HL-60 (cell line): ENCODE data around the gene TIMM8A.
"Not testable (repeated sequence)": the region's sequence is repeated elsewhere in the genome, so short reads cannot be mapped to it uniquely, and the experiment has no call there.

Source experiments
- POLR2AphosphoS5 ChIP-seq: IDR thresholded peaks from 2 replicates; pipeline ENCODE4 v1.6.1; 2012; ENCODE audit warnings: low read depth
- SPI1 ChIP-seq: IDR thresholded peaks from 2 replicates; pipeline ENCODE4 v1.6.1; 2012; ENCODE audit warnings: low read depth, mild to moderate bottlenecking, borderline replicate concordance
- TF ChIP-seq, protein P1 (sequence below): IDR thresholded peaks from one replicate; pipeline ENCODE4 v1.5.1; 2011; ENCODE audit warnings: low read length, control low read depth, inconsistent platforms; ENCODE audit not compliant: insufficient read depth
- TF ChIP-seq, protein P2 (sequence below): IDR thresholded peaks from 2 replicates; pipeline ENCODE4 v1.6.1; 2012; ENCODE audit warnings: low read depth; ENCODE audit not compliant: insufficient replicate concordance

DNA sequence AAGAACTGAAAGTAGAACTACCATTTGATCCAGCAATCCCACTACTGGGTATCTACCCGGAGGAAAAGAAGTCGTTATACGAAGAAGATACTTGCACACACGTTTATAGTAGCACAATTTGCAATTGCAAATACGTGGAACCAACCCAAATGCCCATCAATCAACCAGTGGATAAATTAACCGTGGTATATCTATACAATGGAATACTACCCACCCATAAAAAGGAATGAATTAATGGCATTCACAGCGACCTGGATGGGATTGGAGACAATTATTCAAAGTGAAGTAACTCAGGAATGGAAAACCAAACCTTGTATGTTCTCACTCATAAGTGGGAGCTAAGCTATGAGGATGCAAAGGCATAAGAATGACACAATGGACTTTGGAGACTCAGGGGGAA is 14.2 kb downstream of the TIMM8A start:
- TF ChIP-seq, protein P1, sequence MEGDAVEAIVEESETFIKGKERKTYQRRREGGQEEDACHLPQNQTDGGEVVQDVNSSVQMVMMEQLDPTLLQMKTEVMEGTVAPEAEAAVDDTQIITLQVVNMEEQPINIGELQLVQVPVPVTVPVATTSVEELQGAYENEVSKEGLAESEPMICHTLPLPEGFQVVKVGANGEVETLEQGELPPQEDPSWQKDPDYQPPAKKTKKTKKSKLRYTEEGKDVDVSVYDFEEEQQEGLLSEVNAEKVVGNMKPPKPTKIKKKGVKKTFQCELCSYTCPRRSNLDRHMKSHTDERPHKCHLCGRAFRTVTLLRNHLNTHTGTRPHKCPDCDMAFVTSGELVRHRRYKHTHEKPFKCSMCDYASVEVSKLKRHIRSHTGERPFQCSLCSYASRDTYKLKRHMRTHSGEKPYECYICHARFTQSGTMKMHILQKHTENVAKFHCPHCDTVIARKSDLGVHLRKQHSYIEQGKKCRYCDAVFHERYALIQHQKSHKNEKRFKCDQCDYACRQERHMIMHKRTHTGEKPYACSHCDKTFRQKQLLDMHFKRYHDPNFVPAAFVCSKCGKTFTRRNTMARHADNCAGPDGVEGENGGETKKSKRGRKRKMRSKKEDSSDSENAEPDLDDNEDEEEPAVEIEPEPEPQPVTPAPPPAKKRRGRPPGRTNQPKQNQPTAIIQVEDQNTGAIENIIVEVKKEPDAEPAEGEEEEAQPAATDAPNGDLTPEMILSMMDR: not testable (repeated sequence)
- TF ChIP-seq, protein P2, sequence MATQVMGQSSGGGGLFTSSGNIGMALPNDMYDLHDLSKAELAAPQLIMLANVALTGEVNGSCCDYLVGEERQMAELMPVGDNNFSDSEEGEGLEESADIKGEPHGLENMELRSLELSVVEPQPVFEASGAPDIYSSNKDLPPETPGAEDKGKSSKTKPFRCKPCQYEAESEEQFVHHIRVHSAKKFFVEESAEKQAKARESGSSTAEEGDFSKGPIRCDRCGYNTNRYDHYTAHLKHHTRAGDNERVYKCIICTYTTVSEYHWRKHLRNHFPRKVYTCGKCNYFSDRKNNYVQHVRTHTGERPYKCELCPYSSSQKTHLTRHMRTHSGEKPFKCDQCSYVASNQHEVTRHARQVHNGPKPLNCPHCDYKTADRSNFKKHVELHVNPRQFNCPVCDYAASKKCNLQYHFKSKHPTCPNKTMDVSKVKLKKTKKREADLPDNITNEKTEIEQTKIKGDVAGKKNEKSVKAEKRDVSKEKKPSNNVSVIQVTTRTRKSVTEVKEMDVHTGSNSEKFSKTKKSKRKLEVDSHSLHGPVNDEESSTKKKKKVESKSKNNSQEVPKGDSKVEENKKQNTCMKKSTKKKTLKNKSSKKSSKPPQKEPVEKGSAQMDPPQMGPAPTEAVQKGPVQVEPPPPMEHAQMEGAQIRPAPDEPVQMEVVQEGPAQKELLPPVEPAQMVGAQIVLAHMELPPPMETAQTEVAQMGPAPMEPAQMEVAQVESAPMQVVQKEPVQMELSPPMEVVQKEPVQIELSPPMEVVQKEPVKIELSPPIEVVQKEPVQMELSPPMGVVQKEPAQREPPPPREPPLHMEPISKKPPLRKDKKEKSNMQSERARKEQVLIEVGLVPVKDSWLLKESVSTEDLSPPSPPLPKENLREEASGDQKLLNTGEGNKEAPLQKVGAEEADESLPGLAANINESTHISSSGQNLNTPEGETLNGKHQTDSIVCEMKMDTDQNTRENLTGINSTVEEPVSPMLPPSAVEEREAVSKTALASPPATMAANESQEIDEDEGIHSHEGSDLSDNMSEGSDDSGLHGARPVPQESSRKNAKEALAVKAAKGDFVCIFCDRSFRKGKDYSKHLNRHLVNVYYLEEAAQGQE: not testable (repeated sequence)
- not testable (repeated sequence) for TF ChIP-seq POLR2AphosphoS5, SPI1
